HG03520 (cell line): ENCODE results near the gene SLFN12L.
"Not testable (repeated sequence)": the region's sequence is repeated elsewhere in the genome, so short reads cannot be mapped to it uniquely, and the experiment has no call there.

Source experiments
- ATAC-seq: cut with Tn5 transposase; IDR thresholded peaks from one replicate; pipeline ENCODE4 v1.9.1; 2021; ENCODE audit warnings: mild to moderate bottlenecking, moderate library complexity; ENCODE audit not compliant: unreplicated experiment

SLFN12L gene

GRCh38 chr17:35543856-35544255 is 6.4 kb upstream of the SLFN12L start:
- no peak for ATAC-seq

- ATAC-seq: no peak
Measured at GRCh38 chr17:35542990-35543389, 5.5 kb upstream of the SLFN12L start.

GRCh38 chr17:35541434-35541833 is 4.0 kb upstream of the SLFN12L start:
- ATAC-seq: no peak

- ATAC-seq: no peak
Measured at GRCh38 chr17:35540589-35541404, 3.3 kb upstream of the SLFN12L start.

GRCh38 chr17:35539659-35540026 is 2.2 kb upstream of the SLFN12L start:
- no peak for ATAC-seq

- ATAC-seq: no peak
Measured at GRCh38 chr17:35536664-35537171, 760 bp downstream of the SLFN12L start.

- not testable (repeated sequence) for ATAC-seq
Measured at GRCh38 chr17:35535406-35535805, 2.1 kb downstream of the SLFN12L start.

GRCh38 chr17:35534576-35535093 is 2.8 kb downstream of the SLFN12L start:
- ATAC-seq: no peak

GRCh38 chr17:35531160-35531559 is 6.3 kb downstream of the SLFN12L start:
- no peak for ATAC-seq

GRCh38 chr17:35529866-35530265 is 7.6 kb downstream of the SLFN12L start:
- ATAC-seq: no peak

- not testable (repeated sequence) for ATAC-seq
Measured at GRCh38 chr17:35529326-35529725, 8.2 kb downstream of the SLFN12L start.

GRCh38 chr17:35523296-35523695 is 14.2 kb downstream of the SLFN12L start:
- no peak for ATAC-seq

- not testable (repeated sequence) for ATAC-seq
Measured at GRCh38 chr17:35521654-35522256, 15.7 kb downstream of the SLFN12L start.

- no peak for ATAC-seq
Measured at GRCh38 chr17:35521150-35521549, 16.3 kb downstream of the SLFN12L start.

GRCh38 chr17:35519906-35520442 is 17.5 kb downstream of the SLFN12L start:
- no peak for ATAC-seq

GRCh38 chr17:35519439-35519838 is 18.0 kb downstream of the SLFN12L start:
- no peak for ATAC-seq

GRCh38 chr17:35518431-35518830 is 19.0 kb downstream of the SLFN12L start:
- ATAC-seq: not testable (repeated sequence)

- no peak for ATAC-seq
Measured at GRCh38 chr17:35515027-35515426, 22.5 kb downstream of the SLFN12L start.

GRCh38 chr17:35514564-35514963 is 22.9 kb downstream of the SLFN12L start:
- no peak for ATAC-seq

GRCh38 chr17:35510052-35510451 is 27.4 kb downstream of the SLFN12L start:
- no peak for ATAC-seq

- not testable (repeated sequence) for ATAC-seq
Measured at GRCh38 chr17:35507714-35508113, 29.8 kb downstream of the SLFN12L start.

- ATAC-seq: no peak
Measured at GRCh38 chr17:35499548-35499947, 37.9 kb downstream of the SLFN12L start.
